GM23338 (cell line): Measurements from ENCODE around the gene CHMP3. TPM values are rescaled to one million over a fixed set of nuclear protein-coding genes. Genes with fewer than 3 reads are reported as not detected.

Experiments
- ATAC-seq: fragments of 200-7000 bp; cut with Tn5 transposase; 3 replicates; pipeline ENCODE4 v1.9.1; 2020
- DNase-seq: peaks from one replicate; pipeline ENCODE4 v3.0.0-alpha.2; 2015; ENCODE audit warnings: low spot score
- H2AFZ ChIP-seq: fragments of 200-600 bp; sonication (generic); 2 replicates; pipeline ENCODE4 v1.8.0; 2016; ENCODE audit warnings: antibody characterized with exemption, mild to moderate bottlenecking, moderate library complexity
- H3F3A ChIP-seq: fragments of 200-600 bp; sonication (generic); replicated peaks from 2 replicates; pipeline ENCODE4 v1.8.0; 2017; ENCODE audit warnings: antibody characterized with exemption, mixed run types, low read depth
- H3K27ac ChIP-seq: fragments of 200-600 bp; sonication (generic); 2 replicates; pipeline ENCODE4 v1.6.1; 2016; ENCODE audit warnings: low read depth
- H3K27me3 ChIP-seq: fragments of 200-600 bp; sonication (generic); 2 replicates; pipeline ENCODE4 v1.8.0; 2016; ENCODE audit warnings: mild to moderate bottlenecking, mixed run types, moderate library complexity; ENCODE audit not compliant: insufficient read depth
- H3K36me3 ChIP-seq: fragments of 200-600 bp; sonication (generic); 2 replicates; pipeline ENCODE4 v1.8.0; 2016; ENCODE audit warnings: mild to moderate bottlenecking; ENCODE audit not compliant: insufficient read depth
- H3K4me1 ChIP-seq: fragments of 200-600 bp; sonication (generic); 2 replicates; pipeline ENCODE4 v1.8.0; 2016; ENCODE audit warnings: mild to moderate bottlenecking, moderate library complexity; ENCODE audit not compliant: insufficient read depth
- H3K4me2 ChIP-seq: fragments of 200-600 bp; sonication (generic); 2 replicates; pipeline ENCODE4 v1.7.1; 2017; ENCODE audit warnings: mixed run types
- H3K4me3 ChIP-seq: fragments of 200-600 bp; sonication (generic); 2 replicates; pipeline ENCODE4 v1.6.1; 2016; ENCODE audit warnings: mixed run types
- H3K79me2 ChIP-seq: fragments of 200-600 bp; sonication (generic); replicated peaks from 2 replicates; pipeline ENCODE4 v1.8.0; 2017; ENCODE audit warnings: mild to moderate bottlenecking; ENCODE audit not compliant: insufficient read depth
- H3K9me2 ChIP-seq: fragments of 200-600 bp; sonication (generic); 2 replicates; pipeline ENCODE4 v1.8.0; 2017; ENCODE audit not compliant: insufficient read depth
- H4K20me1 ChIP-seq: fragments of 200-600 bp; sonication (generic); replicated peaks from 2 replicates; pipeline ENCODE4 v1.8.0; 2017; ENCODE audit warnings: mild to moderate bottlenecking; ENCODE audit not compliant: insufficient read depth
- H3K27ac Mint-ChIP-seq: 2 replicates; pipeline ENCODE4 v1.8.0; 2020; ENCODE audit warnings: inconsistent platforms, mild to moderate bottlenecking, moderate library complexity, mixed read lengths
- H3K27me3 Mint-ChIP-seq: 3 replicates; pipeline ENCODE4 v1.8.0; 2022; ENCODE audit warnings: low read depth, mild to moderate bottlenecking, moderate library complexity, mixed read lengths, inconsistent platforms; ENCODE audit not compliant: insufficient read depth, poor library complexity
- H3K36me3 Mint-ChIP-seq: 3 replicates; pipeline ENCODE4 v1.8.0; 2021; ENCODE audit warnings: low read depth, mild to moderate bottlenecking, inconsistent platforms, moderate library complexity, mixed read lengths
- H3K4me1 Mint-ChIP-seq: 3 replicates; pipeline ENCODE4 v1.8.0; 2020; ENCODE audit warnings: mild to moderate bottlenecking, inconsistent platforms, mixed read lengths
- H3K4me3 Mint-ChIP-seq: 3 replicates; pipeline ENCODE4 v1.8.0; 2021; ENCODE audit warnings: moderate library complexity, mild to moderate bottlenecking, inconsistent platforms, mixed read lengths
- H3K9me3 Mint-ChIP-seq: 3 replicates; pipeline ENCODE4 v1.8.0; 2020; ENCODE audit warnings: moderate library complexity, mild to moderate bottlenecking, inconsistent platforms, mixed read lengths
- CTCF ChIP-seq, 2 experiments: fragments of 200-600 bp in 1 of 2; sonication (generic) in 1 of 2; conservative IDR thresholded peaks; 2 replicates each; pipeline versions ENCODE4 v1.5.1 to v1.6.1; 2016 to 2017; ENCODE audit warnings: antibody characterized with exemption in 2 of 2, low read depth in 2 of 2, mild to moderate bottlenecking in 2 of 2, moderate library complexity in 1 of 2
- EZH2 ChIP-seq: fragments of 200-600 bp; sonication (generic); IDR thresholded peaks from one replicate; pipeline ENCODE4 v1.8.0; 2017; ENCODE audit warnings: antibody characterized with exemption, mild to moderate bottlenecking, low read depth; ENCODE audit not compliant: unreplicated experiment
- JUNB ChIP-seq: IDR thresholded peaks from one replicate; pipeline ENCODE4 v1.6.1; 2016; ENCODE audit warnings: antibody characterized with exemption; ENCODE audit not compliant: unreplicated experiment
- NANOG ChIP-seq: IDR thresholded peaks from 2 replicates; pipeline ENCODE4 v1.6.1; 2016; ENCODE audit warnings: antibody characterized with exemption, borderline replicate concordance
- ZNF331 ChIP-seq: fragments of 250-450 bp; sonication (Bioruptor Pico); IDR thresholded peaks from 2 replicates; pipeline ENCODE4 v1.5.0; 2020; ENCODE audit warnings: low read depth, mild to moderate bottlenecking, moderate library complexity
- ZNF462 ChIP-seq: fragments of 250-450 bp; sonication (Bioruptor Pico); IDR thresholded peaks from 2 replicates; pipeline ENCODE4 v1.5.0; 2020; ENCODE audit warnings: mild to moderate bottlenecking, moderate library complexity
- polyA plus RNA-seq: library from polyadenylated mRNA; unstranded; fragments of >200 nt; fragmentation: Nextera tagmentation; extraction: Ambion mirVana; gene quantifications from 2 replicates; pipeline ENCODE4 v1.2.1, GENCODE V29; 2016
- total RNA-seq: library from RNA; depleted of rRNA; stranded (reverse); fragments of >200 nt; shearing (Covaris generic); gene quantifications from 2 replicates; pipeline ENCODE4 v1.2.3, GENCODE V29; 2014
- TF ChIP-seq, protein P1 (sequence below): IDR thresholded peaks from one replicate; pipeline ENCODE4 v1.6.1; 2018; ENCODE audit warnings: antibody characterized with exemption; ENCODE audit not compliant: unreplicated experiment
- TF ChIP-seq, protein P2 (sequence below): IDR thresholded peaks from 2 replicates; pipeline ENCODE4 v1.6.1; 2016; ENCODE audit warnings: antibody characterized with exemption

CHMP3 gene
- total and polyA plus RNA-seq, 2 experiments from 2014 or later: 15.5 to 15.6 TPM

- no peaks in the 10 kb centered on the region for H3K4me1 ChIP-seq
- H3K27me3 ChIP-seq: no peaks in the 10 kb centered on the region
- no peak for TF ChIP-seq ZNF331 (CRISPR knock-in tag)
- peak; percentile 22 to 28; a peak in 3 of 4 replicates for TF ChIP-seq CTCF (conservative IDR thresholded peaks at IDR 0.05; ENCODE audit: low read depth in 2 of 2)
- H3K4me3 ChIP-seq: no peak overlapping the region
- Mint-ChIP-seq H3K4me1 (no peaks in the 10 kb centered on the region), H3K9me3 (no peaks in the 10 kb centered on the region), H3K27me3 (no peaks in the 10 kb centered on the region), H3K4me3 (no peak overlapping the region), H3K36me3 (peaks cover 76% of the 10 kb centered on the region), H3K27ac (no peak overlapping the region)
- H3F3A ChIP-seq: no peaks in the 10 kb centered on the region
- no peak for ATAC-seq
- H3K79me2 ChIP-seq: no peaks in the 10 kb centered on the region
- H2AFZ ChIP-seq: no peak overlapping the region
- peaks cover 4% of the 10 kb centered on the region; the same call in 1 of the 2 replicates for H4K20me1 ChIP-seq
- H3K36me3 ChIP-seq: peaks cover 11% of the 10 kb centered on the region
- H3K9me2 ChIP-seq: no peaks in the 10 kb centered on the region
- H3K4me2 ChIP-seq: no peak overlapping the region
- DNase-seq: peak; percentile 8
- H3K27ac ChIP-seq: no peak overlapping the region
Measured at GRCh38 chr2:86487062-86487461, 76.2 kb downstream of the CHMP3 start.

DNA sequence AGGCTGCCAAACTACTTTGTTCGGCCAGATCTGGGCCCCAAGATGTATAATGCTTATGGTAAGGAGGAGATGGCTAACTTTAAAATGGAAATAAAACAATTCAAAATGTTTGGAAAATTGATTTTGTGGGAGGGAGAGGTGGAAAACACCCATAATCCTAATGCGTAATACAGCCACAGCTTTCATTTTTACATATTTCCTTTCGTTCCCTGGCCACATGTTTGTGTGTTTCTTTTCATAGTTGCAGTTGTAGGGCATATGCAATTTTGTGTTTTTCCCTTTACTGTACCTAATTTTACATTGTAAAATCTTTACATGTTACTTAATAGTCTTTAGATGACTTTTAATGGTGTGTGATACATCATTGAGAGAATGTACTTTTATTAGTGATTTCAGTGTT lies 77.4 kb downstream of the CHMP3 start:
- Histone ChIP-seq H3K79me2 (no peaks in the 10 kb centered on the region), H3K27me3 (no peaks in the 10 kb centered on the region), H4K20me1 (peaks cover 4% of the 10 kb centered on the region), H3K9me2 (no peaks in the 10 kb centered on the region), H3K4me1 (no peaks in the 10 kb centered on the region), H3K4me3 (no peak overlapping the region), H2AFZ (no peak overlapping the region), H3F3A (no peaks in the 10 kb centered on the region), H3K27ac (no peak overlapping the region), H3K4me2 (no peak overlapping the region), H3K36me3 (peaks cover 13% of the 10 kb centered on the region)
- ATAC-seq (no peak), DNase-seq (no peak)
- Mint-ChIP-seq H3K27me3 (no peaks in the 10 kb centered on the region), H3K36me3 (peaks cover 71% of the 10 kb centered on the region), H3K27ac (no peak overlapping the region), H3K4me3 (no peak overlapping the region), H3K9me3 (no peaks in the 10 kb centered on the region), H3K4me1 (no peaks in the 10 kb centered on the region)
- no peak for TF ChIP-seq JUNB
- TF ChIP-seq, protein P1, sequence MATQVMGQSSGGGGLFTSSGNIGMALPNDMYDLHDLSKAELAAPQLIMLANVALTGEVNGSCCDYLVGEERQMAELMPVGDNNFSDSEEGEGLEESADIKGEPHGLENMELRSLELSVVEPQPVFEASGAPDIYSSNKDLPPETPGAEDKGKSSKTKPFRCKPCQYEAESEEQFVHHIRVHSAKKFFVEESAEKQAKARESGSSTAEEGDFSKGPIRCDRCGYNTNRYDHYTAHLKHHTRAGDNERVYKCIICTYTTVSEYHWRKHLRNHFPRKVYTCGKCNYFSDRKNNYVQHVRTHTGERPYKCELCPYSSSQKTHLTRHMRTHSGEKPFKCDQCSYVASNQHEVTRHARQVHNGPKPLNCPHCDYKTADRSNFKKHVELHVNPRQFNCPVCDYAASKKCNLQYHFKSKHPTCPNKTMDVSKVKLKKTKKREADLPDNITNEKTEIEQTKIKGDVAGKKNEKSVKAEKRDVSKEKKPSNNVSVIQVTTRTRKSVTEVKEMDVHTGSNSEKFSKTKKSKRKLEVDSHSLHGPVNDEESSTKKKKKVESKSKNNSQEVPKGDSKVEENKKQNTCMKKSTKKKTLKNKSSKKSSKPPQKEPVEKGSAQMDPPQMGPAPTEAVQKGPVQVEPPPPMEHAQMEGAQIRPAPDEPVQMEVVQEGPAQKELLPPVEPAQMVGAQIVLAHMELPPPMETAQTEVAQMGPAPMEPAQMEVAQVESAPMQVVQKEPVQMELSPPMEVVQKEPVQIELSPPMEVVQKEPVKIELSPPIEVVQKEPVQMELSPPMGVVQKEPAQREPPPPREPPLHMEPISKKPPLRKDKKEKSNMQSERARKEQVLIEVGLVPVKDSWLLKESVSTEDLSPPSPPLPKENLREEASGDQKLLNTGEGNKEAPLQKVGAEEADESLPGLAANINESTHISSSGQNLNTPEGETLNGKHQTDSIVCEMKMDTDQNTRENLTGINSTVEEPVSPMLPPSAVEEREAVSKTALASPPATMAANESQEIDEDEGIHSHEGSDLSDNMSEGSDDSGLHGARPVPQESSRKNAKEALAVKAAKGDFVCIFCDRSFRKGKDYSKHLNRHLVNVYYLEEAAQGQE: no peak
- no peak for TF ChIP-seq ZNF462 (CRISPR knock-in tag)
- TF ChIP-seq, protein P2, sequence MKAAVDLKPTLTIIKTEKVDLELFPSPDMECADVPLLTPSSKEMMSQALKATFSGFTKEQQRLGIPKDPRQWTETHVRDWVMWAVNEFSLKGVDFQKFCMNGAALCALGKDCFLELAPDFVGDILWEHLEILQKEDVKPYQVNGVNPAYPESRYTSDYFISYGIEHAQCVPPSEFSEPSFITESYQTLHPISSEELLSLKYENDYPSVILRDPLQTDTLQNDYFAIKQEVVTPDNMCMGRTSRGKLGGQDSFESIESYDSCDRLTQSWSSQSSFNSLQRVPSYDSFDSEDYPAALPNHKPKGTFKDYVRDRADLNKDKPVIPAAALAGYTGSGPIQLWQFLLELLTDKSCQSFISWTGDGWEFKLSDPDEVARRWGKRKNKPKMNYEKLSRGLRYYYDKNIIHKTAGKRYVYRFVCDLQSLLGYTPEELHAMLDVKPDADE: no peak
- TF ChIP-seq NANOG: no peak
- no peak for TF ChIP-seq EZH2
